GM12878 (cell line): ENCODE data around the gene SLC4A8.

Source experiments
- FOS ChIP-seq: IDR thresholded peaks from 3 replicates; pipeline ENCODE4 v1.6.1; 2011; ENCODE audit warnings: borderline replicate concordance; ENCODE audit not compliant: insufficient read length; ENCODE audit errors: extremely low read depth
- NR2C2 ChIP-seq: IDR thresholded peaks from 2 replicates; pipeline ENCODE4 v1.6.1; 2011; ENCODE audit warnings: borderline replicate concordance, low read depth; ENCODE audit not compliant: control insufficient read depth, insufficient read length
- YY1 ChIP-seq: IDR thresholded peaks from 2 replicates; pipeline ENCODE4 v1.6.1; 2011; ENCODE audit warnings: low read depth, mild to moderate bottlenecking, low read length
- TF ChIP-seq, protein P1 (sequence below): fragments of 450-650 bp; IDR thresholded peaks from 2 replicates; pipeline ENCODE4 v1.6.1; 2016; ENCODE audit warnings: mild to moderate bottlenecking
- TF ChIP-seq, protein P2 (sequence below), 3 experiments: IDR thresholded peaks in 2 of 3; conservative IDR thresholded peaks in 1 of 3; 2 replicates each; pipeline ENCODE4 v1.5.1; 2011; ENCODE audit warnings: low read depth in 3 of 3, low read length in 3 of 3, mild to moderate bottlenecking in 3 of 3, control low read depth in 2 of 3, moderate library complexity in 2 of 3, inconsistent platforms in 1 of 3, mixed read lengths in 1 of 3; ENCODE audit not compliant: control insufficient read depth in 2 of 3, insufficient read depth in 1 of 3; ENCODE audit errors: extremely low read depth in 1 of 3

DNA sequence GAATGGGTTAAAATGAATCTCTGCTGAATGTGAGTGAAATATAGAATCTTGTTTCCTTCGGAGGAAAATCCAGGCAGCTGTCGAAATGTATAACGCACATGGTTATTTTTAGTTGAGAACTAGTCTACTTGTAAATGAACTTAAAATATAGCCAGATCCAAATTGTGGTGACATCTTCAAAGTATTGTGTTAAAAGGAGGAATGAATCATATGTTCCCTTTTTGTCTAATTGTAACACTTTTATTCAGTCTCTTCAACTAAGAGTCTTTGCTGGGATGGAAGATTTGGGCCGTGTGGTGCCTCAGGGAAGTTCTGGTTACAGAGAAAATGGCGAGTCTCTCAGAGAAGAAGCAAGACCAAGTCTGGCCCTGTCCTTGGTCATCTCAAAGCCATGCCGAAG is 82.5 kb downstream of the SLC4A8 start:
- no peak for TF ChIP-seq YY1
- no peak for TF ChIP-seq FOS
- TF ChIP-seq, protein P1, sequence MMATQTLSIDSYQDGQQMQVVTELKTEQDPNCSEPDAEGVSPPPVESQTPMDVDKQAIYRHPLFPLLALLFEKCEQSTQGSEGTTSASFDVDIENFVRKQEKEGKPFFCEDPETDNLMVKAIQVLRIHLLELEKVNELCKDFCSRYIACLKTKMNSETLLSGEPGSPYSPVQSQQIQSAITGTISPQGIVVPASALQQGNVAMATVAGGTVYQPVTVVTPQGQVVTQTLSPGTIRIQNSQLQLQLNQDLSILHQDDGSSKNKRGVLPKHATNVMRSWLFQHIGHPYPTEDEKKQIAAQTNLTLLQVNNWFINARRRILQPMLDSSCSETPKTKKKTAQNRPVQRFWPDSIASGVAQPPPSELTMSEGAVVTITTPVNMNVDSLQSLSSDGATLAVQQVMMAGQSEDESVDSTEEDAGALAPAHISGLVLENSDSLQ = no peak
- no peak for TF ChIP-seq NR2C2
- TF ChIP-seq, protein P2, sequence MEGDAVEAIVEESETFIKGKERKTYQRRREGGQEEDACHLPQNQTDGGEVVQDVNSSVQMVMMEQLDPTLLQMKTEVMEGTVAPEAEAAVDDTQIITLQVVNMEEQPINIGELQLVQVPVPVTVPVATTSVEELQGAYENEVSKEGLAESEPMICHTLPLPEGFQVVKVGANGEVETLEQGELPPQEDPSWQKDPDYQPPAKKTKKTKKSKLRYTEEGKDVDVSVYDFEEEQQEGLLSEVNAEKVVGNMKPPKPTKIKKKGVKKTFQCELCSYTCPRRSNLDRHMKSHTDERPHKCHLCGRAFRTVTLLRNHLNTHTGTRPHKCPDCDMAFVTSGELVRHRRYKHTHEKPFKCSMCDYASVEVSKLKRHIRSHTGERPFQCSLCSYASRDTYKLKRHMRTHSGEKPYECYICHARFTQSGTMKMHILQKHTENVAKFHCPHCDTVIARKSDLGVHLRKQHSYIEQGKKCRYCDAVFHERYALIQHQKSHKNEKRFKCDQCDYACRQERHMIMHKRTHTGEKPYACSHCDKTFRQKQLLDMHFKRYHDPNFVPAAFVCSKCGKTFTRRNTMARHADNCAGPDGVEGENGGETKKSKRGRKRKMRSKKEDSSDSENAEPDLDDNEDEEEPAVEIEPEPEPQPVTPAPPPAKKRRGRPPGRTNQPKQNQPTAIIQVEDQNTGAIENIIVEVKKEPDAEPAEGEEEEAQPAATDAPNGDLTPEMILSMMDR (IDR thresholded peaks at IDR 0.05 in 2 of 3, conservative IDR thresholded peaks at IDR 0.05 in 1 of 3; ENCODE audit: control insufficient read depth in 2 of 3, extremely low read depth in 1 of 3, insufficient read depth in 1 of 3, low read depth in 3 of 3, low read length in 3 of 3) = no peak
